ENCODE results near the gene CRELD2.

CRELD2 gene

DNA sequence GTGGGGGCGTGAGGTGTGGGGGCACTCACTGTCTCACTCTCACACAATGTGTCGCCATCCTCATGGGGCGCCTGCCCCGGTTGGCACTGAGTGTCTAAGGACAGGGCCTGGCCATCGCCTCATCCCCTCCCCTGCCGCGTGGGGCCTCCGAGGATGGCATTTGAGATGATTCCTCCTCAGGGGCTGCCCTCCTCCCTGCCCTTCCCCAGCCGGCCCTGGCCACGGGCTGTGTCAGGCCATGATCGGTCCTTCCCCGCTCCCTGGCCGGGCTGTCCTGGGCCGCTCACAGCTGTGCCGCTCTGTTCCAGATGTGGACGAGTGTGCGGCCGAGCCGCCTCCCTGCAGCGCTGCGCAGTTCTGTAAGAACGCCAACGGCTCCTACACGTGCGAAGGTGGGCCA lies 4.5 kb downstream of the CRELD2 start:
- no peak for ATAC-seq (ENCODE audit: low read depth)
- DNase-seq (ENCODE audit: low spot score) = peak; percentile 56

GRCh38 chr22:49923445-49923844 lies 5.0 kb downstream of the CRELD2 start:
- DNase-seq (ENCODE audit: low spot score) = no peak
- Histone ChIP-seq H3K4me3 (ENCODE audit: severe bottlenecking) (no peak overlapping the region), H3K36me3 (ENCODE audit: low read depth) (peaks cover 23% of the 10 kb centered on the region), H3K9me3 (ENCODE audit: severe bottlenecking) (no peaks in the 10 kb centered on the region), H3K27ac (ENCODE audit: poor library complexity, severe bottlenecking) (no peak overlapping the region), H3K4me1 (ENCODE audit: insufficient read depth, poor library complexity, severe bottlenecking) (no peaks in the 10 kb centered on the region), H3K27me3 (ENCODE audit: insufficient read depth, poor library complexity, severe bottlenecking) (no peaks in the 10 kb centered on the region)
- ATAC-seq (ENCODE audit: low read depth) = no peak
- TF ChIP-seq CTCF (IDR thresholded peaks at IDR 0.05; ENCODE audit: poor library complexity, severe bottlenecking) = peak; percentile 24

More for the DNA sequence above, 4.5 kb downstream of the CRELD2 start:
- no peak for TF ChIP-seq CTCF (IDR thresholded peaks at IDR 0.05; ENCODE audit: poor library complexity, severe bottlenecking)
- Histone ChIP-seq H3K4me3 (ENCODE audit: severe bottlenecking) (no peak overlapping the region), H3K9me3 (ENCODE audit: severe bottlenecking) (no peaks in the 10 kb centered on the region), H3K27ac (ENCODE audit: poor library complexity, severe bottlenecking) (no peak overlapping the region), H3K27me3 (ENCODE audit: insufficient read depth, poor library complexity, severe bottlenecking) (no peaks in the 10 kb centered on the region), H3K36me3 (ENCODE audit: low read depth) (peaks cover 23% of the 10 kb centered on the region), H3K4me1 (ENCODE audit: insufficient read depth, poor library complexity, severe bottlenecking) (no peaks in the 10 kb centered on the region)

GRCh38 chr22:49924113-49924833 lies 5.8 kb downstream of the CRELD2 start:
- Histone ChIP-seq H3K36me3 (ENCODE audit: low read depth) (peaks cover 23% of the 10 kb centered on the region), H3K4me3 (ENCODE audit: severe bottlenecking) (no peak overlapping the region), H3K4me1 (ENCODE audit: insufficient read depth, poor library complexity, severe bottlenecking) (no peaks in the 10 kb centered on the region), H3K27ac (ENCODE audit: poor library complexity, severe bottlenecking) (no peak overlapping the region), H3K9me3 (ENCODE audit: severe bottlenecking) (no peaks in the 10 kb centered on the region), H3K27me3 (ENCODE audit: insufficient read depth, poor library complexity, severe bottlenecking) (no peaks in the 10 kb centered on the region)
- TF ChIP-seq CTCF (IDR thresholded peaks at IDR 0.05; ENCODE audit: poor library complexity, severe bottlenecking) = no peak
- DNase-seq (ENCODE audit: low spot score) = peak; percentile 63
- no peak for ATAC-seq (ENCODE audit: low read depth)

DNA sequence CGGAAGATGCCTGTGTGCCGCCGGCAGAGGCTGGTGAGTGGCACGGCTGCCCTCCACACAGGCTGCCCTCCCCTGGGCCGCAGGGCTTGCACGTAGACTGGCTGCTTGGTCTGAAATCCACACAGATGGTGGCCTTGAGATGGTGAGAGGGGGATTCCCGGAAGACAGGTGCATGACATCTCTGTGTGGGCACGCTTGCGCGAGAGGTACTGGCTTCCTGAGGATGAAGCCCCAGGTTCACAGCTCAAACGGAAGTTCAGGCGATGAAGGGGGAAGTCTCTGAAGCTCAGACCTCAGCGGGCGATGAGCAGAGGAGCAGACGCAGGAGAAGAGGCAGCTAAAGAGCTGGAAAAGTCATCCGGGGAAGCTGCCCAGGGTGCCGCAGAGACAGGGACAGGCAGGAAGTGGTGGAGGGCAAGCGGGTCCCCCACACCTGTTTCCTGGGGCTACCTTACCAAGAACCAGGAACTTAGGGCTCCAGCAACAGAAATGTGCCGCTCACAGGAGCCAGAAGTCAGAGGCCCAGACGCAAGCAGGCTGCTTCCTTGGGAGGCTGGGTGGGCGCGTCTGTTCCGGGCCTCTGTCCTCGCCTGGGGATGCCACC lies 7.2 kb downstream of the CRELD2 start:
- Histone ChIP-seq H3K36me3 (ENCODE audit: low read depth) (peaks cover 19% of the 10 kb centered on the region), H3K4me1 (ENCODE audit: insufficient read depth, poor library complexity, severe bottlenecking) (no peaks in the 10 kb centered on the region), H3K27me3 (ENCODE audit: insufficient read depth, poor library complexity, severe bottlenecking) (no peaks in the 10 kb centered on the region), H3K4me3 (ENCODE audit: severe bottlenecking) (no peak overlapping the region), H3K27ac (ENCODE audit: poor library complexity, severe bottlenecking) (no peak overlapping the region), H3K9me3 (ENCODE audit: severe bottlenecking) (no peaks in the 10 kb centered on the region)
- DNase-seq (ENCODE audit: low spot score) = no peak
- ATAC-seq (ENCODE audit: low read depth) = no peak
- no peak for TF ChIP-seq CTCF (IDR thresholded peaks at IDR 0.05; ENCODE audit: poor library complexity, severe bottlenecking)

DNA sequence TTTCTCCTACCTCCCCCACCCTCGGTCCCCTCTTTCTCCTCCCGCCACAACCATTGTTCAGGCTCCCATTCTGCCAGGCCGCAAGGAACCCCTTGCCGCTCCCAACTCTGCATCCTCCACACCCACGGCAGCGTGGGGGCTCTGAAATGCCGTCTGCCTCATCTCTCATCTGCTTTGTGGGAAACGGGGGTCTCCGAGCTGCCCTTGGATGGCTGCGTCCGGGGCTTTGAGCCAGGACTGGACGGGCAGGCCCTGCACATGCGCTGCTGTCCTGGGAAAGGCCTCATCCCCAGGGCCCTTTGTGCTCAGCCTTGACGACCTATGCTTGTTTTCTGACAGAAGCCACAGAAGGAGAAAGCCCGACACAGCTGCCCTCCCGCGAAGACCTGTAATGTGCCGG lies 8.5 kb downstream of the CRELD2 start:
- H3K9me3 ChIP-seq (ENCODE audit: severe bottlenecking) = no peaks in the 10 kb centered on the region
- H3K4me1 ChIP-seq (ENCODE audit: insufficient read depth, poor library complexity, severe bottlenecking) = peaks cover 3% of the 10 kb centered on the region
- DNase-seq (ENCODE audit: low spot score) (no peak), ATAC-seq (ENCODE audit: low read depth) (no peak)
- H3K27ac ChIP-seq (ENCODE audit: poor library complexity, severe bottlenecking) = no peak overlapping the region
- TF ChIP-seq CTCF (IDR thresholded peaks at IDR 0.05; ENCODE audit: poor library complexity, severe bottlenecking) = no peak
- H3K27me3 ChIP-seq (ENCODE audit: insufficient read depth, poor library complexity, severe bottlenecking) = no peaks in the 10 kb centered on the region
- peaks cover 14% of the 10 kb centered on the region for H3K36me3 ChIP-seq (ENCODE audit: low read depth)
- no peak overlapping the region for H3K4me3 ChIP-seq (ENCODE audit: severe bottlenecking)
